ENCODE data around the gene KCNK1. TPM values are rescaled to one million over a fixed set of nuclear protein-coding genes. Genes with fewer than 3 reads are reported as not detected.

Gene KCNK1
- total RNA-seq, 1 experiment from 2014 or later: 0.13 TPM

DNA sequence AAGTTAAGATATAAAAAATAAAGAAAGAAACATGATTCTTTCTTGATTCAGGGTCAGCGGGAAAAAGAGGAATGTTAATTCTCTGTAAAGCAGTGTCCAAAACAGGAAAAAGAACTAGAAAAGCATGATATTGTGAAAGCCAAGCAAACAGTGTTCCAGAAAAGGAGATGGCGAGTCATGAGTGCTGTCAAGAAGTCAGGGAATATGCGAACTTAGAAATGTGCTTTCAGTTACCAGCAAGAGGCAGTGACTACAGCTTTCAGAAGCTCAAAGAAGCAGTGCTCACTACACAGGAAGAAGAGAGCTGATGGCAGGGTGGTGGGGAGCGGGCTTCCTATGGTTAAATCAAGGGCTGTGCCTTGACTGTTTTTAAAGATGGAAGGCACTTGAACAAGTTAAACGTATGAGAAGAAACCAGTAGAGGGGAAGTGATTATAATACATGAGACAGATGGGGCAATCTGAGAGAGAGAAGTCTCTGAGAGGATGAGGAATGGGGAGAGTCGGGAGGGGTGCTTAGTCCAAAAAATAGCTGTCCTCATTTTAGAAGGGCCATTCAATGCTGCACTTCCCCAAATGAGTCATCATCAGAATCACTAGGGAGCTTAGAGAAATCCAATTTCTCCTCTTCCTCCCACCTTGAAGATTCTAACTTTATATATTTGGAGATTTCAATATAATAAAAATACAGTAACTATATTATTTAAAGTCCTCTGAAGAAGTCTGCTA is 90.4 kb downstream of the KCNK1 start:
- ATAC-seq (no peak), DNase-seq (ENCODE audit: low read depth, low spot score) (no peak)
- in situ Hi-C loops (cut with HindIII; ENCODE audit: low pct_unique_long_range_greater_than_20kb, low sequenced_read_pairs) (no loop called here), intact Hi-C loops (cut with micrococcal nuclease; ENCODE audit: unreplicated experiment) (no loop called here)
- no peak overlapping the region for H3K27ac ChIP-seq (ENCODE audit: low read length)
- H3K36me3 ChIP-seq (ENCODE audit: control insufficient read depth, insufficient read depth, low read length): no peaks in the 10 kb centered on the region
- no peaks in the 10 kb centered on the region for H3K4me1 ChIP-seq (ENCODE audit: control insufficient read depth, insufficient read depth, low read length)
- TF ChIP-seq, protein P1, sequence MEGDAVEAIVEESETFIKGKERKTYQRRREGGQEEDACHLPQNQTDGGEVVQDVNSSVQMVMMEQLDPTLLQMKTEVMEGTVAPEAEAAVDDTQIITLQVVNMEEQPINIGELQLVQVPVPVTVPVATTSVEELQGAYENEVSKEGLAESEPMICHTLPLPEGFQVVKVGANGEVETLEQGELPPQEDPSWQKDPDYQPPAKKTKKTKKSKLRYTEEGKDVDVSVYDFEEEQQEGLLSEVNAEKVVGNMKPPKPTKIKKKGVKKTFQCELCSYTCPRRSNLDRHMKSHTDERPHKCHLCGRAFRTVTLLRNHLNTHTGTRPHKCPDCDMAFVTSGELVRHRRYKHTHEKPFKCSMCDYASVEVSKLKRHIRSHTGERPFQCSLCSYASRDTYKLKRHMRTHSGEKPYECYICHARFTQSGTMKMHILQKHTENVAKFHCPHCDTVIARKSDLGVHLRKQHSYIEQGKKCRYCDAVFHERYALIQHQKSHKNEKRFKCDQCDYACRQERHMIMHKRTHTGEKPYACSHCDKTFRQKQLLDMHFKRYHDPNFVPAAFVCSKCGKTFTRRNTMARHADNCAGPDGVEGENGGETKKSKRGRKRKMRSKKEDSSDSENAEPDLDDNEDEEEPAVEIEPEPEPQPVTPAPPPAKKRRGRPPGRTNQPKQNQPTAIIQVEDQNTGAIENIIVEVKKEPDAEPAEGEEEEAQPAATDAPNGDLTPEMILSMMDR (IDR thresholded peaks at IDR 0.05): no peak
- no peaks in the 10 kb centered on the region for H3K9me3 ChIP-seq (ENCODE audit: control insufficient read depth, insufficient read depth, low read depth, low read length)
- no TSS peak for BruUV-seq (replicated peaks)
- H3K4me3 ChIP-seq (ENCODE audit: low read depth in 2 of 2, low read length in 2 of 2): no peak overlapping the region
- H3K27me3 ChIP-seq (ENCODE audit: control insufficient read depth, insufficient read depth, low read length): peaks cover 12% of the 10 kb centered on the region
- ChIA-PET CTCF (no interaction called here), POLR2A (no interaction called here)

GRCh38 chr1:233704898-233705723 is 91.2 kb downstream of the KCNK1 start:
- Histone ChIP-seq H3K27me3 (ENCODE audit: control insufficient read depth, insufficient read depth, low read length) (peaks cover 12% of the 10 kb centered on the region), H3K27ac (ENCODE audit: low read length) (no peak overlapping the region), H3K9me3 (ENCODE audit: control insufficient read depth, insufficient read depth, low read depth, low read length) (no peaks in the 10 kb centered on the region), H3K36me3 (ENCODE audit: control insufficient read depth, insufficient read depth, low read length) (no peaks in the 10 kb centered on the region), H3K4me1 (ENCODE audit: control insufficient read depth, insufficient read depth, low read length) (no peaks in the 10 kb centered on the region), H3K4me3 (ENCODE audit: low read depth in 2 of 2, low read length in 2 of 2) (no peak overlapping the region)
- intact Hi-C loops (cut with micrococcal nuclease; ENCODE audit: unreplicated experiment): no loop called here
- in situ Hi-C loops (cut with HindIII; ENCODE audit: low pct_unique_long_range_greater_than_20kb, low sequenced_read_pairs): no loop called here
- no TSS peak for BruUV-seq (replicated peaks)
- TF ChIP-seq REST (IDR thresholded peaks at IDR 0.05; ENCODE audit: insufficient read depth in 1 of 2, low read depth in 2 of 2, low read length in 1 of 2): no peak
- TF ChIP-seq POLR2AphosphoS5 (IDR thresholded peaks at IDR 0.05; ENCODE audit: low read depth, low read length): no peak
- TF ChIP-seq SIN3A (IDR thresholded peaks at IDR 0.05; ENCODE audit: borderline replicate concordance, insufficient read depth, low read depth, low read length): no peak
- no peak for TF ChIP-seq TCF7L2 (IDR thresholded peaks at IDR 0.05; ENCODE audit: low read depth, low read length)
- TF ChIP-seq, protein P1 (IDR thresholded peaks at IDR 0.05): no peak
- ATAC-seq: no peak
- ChIA-PET POLR2A (no interaction called here), CTCF (no interaction called here)
- DNase-seq (ENCODE audit: low read depth, low spot score): no peak

Measured in Panc1 (cell line).